ENCODE data around the gene ITPRIPL2.

The ITPRIPL2 gene

DNA sequence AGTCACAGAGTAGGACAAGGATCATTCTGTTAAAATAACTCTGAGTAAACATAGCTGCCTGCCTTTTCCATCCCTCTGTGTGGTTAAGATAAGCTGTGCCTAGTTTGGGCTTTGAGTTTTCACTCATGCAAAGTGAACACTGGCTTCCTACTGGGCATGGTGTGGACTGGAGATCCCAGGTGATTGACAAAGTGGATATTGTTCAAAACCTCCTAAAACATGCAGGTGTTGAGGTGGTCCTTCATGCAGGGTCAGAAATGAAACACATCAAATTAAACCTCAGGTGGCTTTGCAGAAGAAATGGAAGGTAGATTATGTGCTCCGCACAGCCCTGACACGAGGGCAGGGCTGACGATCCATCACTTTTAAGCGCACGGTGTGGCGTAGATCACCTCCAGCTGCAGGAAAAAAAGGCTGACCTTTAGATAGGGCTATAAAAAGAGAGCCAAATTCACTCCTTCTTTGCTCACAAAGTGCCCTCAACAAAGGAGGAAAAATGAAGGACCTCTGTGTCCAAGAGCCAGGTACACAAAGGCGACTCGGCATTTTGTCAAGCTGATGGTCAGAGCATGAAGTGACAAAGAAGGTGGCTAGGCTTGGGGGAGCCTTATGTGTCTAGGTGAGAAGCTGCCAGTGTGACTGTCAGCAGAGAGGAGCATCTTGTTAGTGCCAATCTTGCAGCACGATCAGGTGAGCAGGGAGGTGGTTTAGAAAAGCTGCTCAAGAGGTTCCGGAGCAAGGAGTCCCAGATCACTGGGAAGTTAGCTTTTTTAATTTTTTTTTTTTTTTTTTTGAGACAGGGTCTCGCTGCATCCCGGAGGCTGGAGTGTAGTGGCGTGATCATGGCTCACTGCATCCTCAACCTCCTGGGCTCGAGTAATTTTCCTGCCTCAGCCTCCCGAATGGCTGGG, 19.9 kb upstream of the ITPRIPL2 start:
- no peak for DNase-seq

DNA sequence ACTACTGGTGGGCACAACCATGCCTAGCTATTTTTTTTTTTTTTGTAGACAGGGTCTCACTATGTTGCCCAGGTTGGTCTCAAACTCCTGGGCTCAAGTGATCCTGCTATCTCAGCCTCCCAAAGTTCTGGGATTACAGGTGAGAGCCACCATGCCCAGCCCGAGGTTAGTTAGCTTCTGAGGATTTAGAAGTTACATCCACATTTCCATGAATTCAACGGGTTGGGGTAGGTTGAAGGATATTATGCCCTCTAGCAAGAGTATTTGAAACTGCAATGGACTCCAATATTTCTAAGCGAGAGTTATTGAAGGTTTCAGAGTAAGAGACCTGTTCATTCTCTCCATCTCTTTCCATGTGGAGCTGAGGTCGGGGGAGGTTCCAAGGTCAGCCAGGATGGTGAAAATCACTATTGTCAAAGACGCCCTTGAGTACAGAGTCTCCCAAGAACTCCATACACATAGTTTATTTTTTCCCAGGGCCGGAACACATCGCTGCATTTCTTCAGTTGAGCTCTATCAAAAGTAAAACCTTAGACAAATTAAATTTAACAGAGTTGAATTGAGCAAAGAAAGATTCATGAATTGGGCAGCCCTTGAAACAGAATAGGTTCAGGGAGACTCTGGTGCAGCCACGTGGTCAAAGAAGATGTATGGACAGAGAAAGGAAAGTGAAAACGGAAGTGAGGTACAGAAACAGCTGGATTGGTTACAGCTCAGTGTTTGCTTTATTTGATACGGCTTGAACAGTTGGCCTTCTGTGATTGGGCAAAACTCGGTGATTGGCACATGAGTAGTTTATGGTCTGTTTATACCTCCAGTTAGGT, 19.0 kb upstream of the ITPRIPL2 start:
- no peak for DNase-seq

DNA sequence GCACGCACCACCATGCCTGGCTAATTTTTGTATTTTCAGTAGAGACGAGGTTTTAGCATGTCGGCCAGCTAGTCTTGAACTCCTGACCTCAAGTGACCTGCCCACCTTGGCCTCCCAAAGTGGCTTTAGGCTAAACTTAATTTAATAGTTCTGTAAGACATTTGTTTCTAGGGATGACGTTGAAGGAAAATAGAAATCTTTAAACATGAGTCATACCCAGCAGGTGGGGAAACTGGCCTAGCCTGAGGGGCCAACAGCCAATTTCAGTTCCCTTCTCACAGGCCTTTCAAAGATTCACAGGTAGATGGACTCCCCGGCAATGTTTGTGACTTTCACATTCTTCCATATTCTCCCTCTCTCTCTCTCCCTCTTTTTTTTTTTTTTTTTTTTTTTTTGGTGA, 18.1 kb upstream of the ITPRIPL2 start:
- DNase-seq: no peak

DNA sequence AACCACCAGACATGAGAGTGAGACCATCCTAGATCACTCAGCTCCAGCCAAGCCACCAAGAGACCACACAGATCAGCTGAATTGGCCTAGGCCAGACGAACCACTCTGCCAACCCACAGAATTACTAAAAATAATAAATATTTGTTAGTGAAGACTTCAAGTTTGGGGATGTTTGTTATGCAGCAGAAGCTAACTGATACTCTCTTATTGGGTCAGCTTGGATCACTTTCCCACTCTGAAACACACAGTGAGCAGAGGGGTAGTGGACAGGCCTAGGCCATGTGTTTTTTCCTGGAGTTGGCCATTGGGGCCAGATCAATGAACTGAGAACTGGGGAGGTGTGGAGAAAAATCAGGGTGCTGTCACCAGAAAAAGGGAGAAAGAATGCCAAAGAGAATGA, 15.6 kb upstream of the ITPRIPL2 start:
- no peak for DNase-seq

DNA sequence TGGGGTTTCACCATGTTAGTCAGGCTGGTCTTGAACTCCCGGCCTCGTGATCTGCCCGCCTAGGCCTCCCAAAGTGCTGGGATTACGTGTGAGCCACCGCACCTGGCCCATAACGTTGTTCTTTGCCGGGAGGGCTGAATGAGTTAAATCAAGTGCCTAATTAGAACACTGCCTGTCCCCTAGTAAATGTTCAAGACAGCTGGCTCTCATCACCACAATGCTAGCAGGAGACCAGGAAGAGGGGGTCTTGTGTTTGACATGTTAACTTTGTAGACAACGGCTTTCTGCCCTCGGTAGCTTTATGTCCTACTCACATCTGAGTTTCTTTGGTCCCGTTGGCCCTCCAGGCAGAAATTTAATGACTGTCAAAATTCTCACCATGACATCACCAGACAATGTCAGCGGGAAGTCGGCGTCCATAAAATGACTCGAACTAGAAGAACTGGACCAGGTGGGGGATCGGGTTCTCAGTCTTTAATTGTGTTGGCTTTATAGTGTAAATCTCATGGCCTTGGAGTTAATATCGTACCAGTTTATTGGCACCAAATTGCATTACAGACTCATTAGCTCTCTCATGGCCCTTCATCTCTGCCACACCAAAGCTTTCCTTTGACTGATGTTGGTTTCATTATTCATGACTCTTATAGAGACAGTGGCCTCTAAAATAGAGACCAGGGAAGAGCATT, 11.4 kb upstream of the ITPRIPL2 start:
- DNase-seq: no peak

DNA sequence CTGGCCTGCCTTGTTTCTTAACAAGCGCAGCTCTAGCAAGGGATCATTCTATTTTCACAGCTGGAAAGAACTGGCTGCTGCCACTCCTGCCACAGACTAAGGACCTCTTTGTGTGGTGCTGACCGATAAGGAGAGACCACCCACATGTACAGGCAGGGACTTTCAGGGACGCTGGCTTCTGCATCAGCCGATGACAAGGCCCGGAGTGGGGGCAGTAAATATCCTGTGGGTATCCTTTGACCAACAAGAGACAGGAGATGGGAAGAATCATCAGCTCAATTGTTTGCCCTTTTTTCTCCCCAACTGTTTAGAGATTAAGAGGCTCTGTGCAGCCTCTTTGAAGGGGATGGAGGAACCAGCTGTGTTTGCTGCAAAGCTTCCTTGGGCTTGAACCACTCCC, 9.2 kb upstream of the ITPRIPL2 start:
- no peak for DNase-seq

DNA sequence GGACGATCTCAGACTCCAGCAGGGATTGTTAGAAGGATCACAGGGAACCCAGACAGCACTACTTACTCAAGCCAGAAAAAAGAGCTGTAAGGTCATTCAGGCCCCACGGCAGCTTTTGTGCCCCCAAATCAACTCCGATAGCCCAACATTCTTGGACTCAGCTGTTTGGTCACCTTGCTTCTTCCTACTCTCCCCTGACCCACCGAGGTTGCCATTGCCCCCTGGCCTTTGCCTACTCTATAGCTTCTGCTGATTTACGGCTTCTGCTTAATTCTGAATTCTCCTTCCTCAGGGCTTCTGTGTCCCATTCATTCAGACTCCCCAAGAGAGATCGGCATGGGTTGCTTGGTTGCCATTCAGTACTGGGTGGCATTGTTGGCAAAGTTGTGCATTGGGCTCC, 8.6 kb upstream of the ITPRIPL2 start:
- DNase-seq: no peak

DNA sequence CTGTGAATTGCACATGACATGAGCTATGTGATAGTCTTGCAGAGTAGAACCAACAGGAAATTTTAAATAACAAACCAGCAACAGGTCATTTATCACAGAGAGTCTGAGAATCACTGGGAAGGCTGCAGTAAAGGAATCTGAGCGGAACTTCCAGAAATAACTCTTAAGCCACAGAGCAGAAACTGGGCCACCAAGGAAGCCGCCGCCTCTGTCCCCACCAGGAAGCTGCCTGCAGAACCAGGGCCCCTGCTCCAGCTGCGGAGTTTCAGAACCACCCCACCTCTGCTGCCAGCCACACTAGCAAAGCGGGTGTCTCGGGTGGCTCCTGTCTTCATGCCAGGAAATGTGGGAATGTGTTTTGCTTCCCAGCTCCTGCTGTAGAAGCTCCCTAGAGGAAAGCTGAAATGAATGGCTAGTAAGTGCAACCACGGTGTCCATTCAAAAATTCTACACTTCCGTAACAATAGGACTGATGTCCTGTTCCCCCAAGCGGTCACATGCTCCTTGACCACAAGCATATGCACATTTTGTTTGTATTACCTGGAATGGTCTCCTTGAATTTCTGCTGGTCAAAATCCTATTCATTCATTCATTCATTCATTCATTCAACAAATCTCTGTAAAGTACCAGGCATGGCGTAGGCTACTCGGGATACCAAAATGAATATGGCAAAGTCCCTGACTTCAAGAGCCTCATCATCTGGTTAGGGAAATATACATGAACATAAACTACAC, 7.7 kb upstream of the ITPRIPL2 start:
- no peak for DNase-seq

DNA sequence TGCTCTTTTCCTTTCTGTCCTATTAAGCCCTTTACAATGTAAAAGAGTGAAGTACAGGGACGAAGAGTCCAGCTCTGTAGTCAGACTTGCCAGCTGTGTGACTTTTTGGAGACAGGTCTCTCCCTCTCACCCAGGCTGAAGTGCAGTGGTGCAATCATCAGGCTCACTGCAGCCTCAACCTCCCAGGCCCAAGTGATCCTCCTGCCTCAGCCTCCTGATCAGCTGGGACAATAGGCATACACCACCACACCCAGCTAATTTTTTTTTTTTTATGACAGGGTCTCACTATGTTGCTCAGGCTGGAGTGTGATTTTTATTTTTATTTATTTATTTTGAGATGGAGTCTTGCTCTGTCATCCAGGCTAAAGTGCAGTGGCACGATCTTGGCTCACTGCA, 7.1 kb upstream of the ITPRIPL2 start:
- no peak for DNase-seq

DNA sequence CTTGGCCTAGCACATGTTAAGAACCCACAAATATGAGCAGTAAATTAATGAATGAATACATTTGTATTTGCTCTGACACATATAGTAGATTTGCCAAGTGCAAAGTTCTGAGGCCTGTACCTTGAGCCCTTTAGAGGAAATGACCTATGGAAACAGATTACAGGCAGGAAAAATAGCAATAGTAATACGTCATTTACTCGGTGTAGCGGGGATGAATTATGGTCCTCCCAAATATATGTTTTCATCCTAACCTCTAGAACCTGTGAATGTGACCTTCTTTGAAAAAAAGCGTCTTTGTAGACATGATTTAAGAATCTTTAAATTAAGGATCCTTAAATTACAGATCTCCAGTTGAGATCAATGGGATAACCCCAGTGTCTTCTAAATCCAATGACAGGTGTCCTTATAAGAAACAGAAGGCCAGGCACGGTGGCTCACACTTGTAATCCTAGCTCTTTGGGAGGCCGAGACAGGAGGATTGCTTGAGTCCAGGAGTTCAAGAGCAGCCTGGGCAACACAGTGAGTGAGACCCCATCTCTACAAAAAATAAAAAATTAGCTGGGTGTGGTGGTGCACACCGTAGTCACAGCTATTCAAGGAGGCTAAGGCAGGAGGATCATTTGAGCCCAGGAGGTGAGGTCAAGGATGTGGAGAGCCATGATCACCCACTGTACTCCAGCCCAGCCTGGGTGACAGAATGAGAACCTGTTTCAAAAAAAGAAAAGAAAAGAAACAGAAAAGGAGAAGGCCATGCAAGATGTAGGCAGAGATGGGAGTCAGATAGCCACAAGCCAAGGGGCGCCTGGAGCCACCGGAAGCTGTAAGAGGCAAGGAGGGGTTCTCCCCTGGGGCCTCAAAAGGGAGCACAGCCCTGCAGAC, 5.1 kb upstream of the ITPRIPL2 start:
- DNase-seq: no peak

DNA sequence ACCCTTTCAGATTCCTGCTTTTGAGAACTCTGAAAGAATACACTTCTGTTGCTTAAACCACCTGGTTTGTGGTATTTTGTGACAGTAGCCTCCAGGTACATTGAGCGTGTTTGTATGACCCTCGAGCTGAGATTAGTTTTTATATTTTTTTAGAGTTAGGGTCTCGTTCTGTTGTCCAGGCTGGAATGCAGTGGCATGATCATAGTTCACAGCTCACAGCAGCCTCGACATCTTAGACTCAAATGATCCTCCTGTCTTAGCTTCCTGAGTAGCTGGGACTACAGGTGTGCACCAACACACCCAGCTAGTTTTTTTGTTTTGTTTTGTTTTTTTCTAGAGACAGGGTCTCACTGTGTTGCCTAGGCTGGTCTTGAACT, 4.5 kb upstream of the ITPRIPL2 start:
- no peak for DNase-seq

DNA sequence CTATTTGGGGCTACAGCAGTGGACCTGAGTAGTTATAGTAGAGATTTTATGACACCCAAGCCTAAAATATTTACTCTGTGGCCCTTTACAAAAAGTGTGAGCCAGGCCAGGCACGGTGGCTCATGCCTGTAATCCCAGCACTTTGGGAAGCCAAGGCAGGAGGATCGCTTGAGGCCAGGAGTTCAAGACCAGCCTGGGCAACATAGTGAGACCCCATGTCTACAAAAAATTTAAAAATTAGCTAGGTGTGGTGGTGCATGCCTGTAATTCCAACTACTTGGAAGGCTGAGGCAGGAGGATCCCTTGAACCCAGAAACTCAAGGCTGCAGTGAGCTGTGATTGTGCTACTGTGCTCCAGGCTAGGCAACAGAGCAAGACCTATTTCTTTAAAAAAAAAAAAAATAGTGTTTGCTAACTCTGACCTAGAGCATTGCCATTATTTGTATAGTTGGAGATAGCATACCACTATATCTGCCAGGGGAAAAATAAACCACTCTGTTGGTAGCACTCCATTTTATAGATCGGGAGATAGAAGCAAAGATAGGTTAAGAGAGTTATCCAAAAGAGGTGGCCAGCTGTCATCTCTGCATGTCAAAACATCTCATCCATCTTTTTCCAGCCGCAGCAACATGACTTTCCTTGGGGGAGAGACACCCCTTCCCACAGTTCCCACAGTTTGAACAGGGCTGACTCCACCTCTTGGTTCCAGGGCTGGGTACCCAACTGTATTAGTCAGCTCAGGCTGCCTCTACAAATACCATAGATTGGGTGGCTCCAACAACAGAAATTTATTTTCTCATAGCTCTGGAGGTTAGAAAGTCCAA, 3.0 kb upstream of the ITPRIPL2 start:
- DNase-seq: no peak

DNA sequence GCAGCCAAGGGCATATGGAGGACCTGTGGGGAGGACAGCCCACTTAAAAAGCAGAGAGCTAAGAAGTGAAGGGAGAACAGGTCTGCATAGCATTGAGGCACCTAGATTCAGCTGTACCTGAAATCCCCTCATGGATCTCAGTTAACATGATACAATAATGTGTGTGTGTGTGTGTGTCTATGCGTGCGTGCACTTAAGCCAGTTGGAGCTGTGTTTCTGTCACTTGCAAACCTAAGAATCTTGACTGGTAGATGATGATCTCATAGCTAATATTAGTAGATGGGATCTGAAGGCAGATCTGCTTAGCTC, 1.7 kb upstream of the ITPRIPL2 start:
- no peak for DNase-seq

DNA sequence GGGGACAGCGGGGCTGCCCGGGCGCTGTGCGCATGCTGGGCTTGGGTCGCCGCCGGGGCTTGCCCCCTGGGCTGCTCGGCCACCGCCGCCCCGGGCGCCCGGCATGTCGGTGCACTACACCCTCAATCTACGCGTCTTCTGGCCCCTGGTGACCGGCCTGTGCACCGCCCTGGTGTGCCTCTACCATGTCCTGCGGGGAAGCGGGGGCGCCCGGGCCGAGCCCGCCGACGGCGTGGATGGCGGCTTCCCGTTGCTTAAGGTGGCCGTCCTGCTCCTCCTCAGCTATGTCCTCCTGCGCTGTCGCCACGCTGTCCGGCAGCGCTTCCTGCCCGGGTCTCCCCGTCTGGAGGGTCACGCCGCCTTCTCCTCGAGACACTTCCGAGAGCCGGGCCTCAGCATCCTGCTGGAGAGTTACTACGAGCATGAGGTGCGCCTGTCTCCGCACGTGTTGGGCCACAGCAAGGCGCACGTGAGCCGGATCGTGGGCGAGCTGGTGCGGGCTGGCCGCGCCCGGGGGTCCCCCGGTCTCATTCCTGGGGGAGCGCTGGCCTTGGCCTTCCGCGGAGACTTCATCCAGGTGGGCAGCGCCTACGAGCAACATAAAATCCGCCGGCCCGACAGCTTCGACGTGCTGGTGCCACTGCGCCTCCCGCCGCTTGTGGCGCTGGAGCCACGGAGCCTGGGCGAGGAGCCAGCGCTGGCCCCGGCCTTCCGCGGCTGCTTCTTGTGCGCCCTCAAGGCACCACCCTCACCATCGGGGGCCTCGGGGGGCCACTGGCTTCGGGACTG, 789 bp downstream of the ITPRIPL2 start:
- no peak for DNase-seq

DNA sequence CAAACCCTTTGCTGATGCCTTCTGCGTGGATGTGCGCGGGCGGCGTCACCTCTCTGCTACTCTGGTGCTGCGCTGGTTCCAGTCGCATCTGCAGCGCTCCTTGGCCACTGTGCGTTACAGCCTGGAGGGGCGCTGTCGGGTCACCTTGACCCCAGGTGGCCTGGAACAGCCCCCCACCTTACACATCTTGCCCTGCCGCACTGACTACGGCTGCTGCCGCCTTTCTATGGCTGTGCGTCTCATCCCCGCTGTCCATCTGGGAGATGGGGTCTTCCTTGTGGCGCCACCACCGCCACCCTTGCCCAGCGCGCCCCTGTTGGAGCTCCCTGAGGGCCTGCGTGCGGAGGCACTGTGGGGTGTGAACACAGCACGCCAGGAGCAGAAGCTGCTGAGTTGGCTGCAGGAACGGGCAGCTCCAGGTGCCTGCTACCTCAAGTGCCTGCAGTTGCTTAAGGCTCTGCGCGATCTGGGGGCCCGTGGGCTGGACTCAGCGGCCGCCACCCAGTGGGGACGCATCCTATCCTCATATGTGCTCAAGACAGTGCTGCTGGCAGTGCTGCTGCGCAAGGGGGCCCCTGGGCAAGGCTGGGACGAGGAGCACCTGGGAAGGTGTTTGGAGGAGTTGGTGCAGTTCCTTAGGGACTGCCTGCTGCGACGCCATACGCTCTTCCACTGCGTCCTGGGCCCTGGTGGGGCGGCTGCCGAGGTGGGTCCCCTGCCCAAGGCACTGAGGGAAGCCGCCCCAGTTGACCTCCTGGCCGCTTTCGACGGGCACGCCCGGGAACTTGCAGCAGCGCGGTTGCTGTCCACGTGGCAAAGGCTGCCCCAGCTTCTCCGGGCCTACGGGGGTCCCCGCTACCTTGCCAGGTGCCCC, 1.6 kb downstream of the ITPRIPL2 start:
- DNase-seq: no peak

DNA sequence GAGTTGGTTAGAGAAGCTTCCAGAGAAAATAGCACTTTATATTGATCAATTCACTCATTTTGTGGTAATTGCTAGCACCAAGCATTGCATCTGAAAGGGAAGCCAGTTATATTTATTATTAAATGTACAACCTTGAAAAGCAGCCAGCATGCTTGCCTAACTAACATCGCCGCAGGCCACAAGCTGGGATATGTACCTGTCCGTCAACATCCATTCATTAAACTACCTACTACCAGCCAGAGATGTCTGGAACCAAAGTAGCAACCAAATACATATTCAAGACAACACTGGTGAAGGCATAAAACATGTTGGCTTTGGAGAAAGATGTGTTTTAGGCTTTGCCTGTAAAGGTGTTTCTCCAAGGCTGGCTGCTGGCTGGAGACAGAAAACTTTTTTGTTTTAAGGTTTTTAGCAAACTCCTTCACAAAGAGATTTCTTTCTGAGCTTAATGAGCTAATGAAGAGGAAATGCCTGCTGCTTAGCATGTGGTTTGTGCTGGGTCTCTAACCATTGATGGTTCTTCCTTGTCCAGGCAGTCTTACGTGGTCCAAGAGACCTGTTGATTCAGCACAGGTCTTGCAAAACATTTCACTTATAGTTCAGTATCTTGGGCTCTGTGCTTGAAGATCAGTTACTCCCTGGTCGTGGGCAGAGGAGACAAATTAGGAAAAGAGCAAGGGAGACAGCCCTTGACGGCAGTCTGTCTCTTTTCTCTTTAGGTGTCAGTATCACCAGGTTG, 3.1 kb downstream of the ITPRIPL2 start:
- no peak for DNase-seq

DNA sequence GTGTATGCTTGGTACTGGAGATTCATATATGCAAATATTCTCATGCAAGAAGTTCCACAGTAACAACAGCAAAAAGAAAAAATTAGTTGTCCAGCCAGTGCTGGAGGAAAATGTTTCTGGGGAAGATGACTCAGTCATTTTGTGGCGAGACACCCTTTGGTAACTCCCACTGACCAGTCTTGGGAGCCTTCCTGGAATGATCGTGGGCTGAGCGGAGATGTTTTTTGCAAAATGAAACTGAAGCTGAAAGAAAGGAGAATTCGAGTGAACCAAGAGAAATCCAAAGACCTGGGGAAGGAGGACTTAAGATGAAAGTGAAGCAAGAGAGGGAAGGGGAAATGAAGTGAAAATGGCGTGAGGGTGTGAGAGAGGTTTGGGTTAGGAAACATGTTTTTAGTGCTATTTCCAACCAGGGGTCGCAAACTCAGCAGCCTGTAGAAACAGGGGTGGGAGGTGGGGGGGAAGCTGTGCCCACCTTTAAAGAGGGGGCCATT, 5.2 kb downstream of the ITPRIPL2 start:
- DNase-seq: no peak

DNA sequence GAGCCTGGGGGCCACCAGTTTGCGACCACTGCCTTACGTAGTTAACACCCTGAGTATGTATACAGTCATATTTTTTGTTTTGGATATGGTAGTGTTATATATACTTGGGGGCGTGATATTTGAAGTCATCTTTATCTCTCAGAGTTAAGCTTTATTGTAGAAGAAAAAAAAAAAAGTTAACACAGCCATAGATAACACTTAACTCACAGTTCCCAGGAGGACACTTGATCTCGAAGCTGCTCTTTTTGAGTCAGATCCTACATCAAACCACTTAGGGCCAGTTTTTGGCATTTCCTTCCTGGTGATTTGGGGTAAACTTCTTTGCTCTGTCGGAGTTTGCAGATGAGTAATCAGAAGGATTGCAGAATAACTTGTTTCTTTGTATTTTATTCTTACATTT, 5.8 kb downstream of the ITPRIPL2 start:
- DNase-seq: no peak
